Hepatocyte (in vitro differentiated cells): ENCODE measurements around the gene C2CD4A.

ENCODE experiments used
- CTCF ChIP-seq: fragments of 200-600 bp; sonication (generic); IDR thresholded peaks from 2 replicates; pipeline ENCODE4 v1.5.1; 2016; ENCODE audit warnings: antibody characterized with exemption, mild to moderate bottlenecking; ENCODE audit not compliant: poor library complexity
- EZH2 ChIP-seq: fragments of 200-600 bp; sonication (generic); IDR thresholded peaks from 2 replicates; pipeline ENCODE4 v1.6.1; 2016; ENCODE audit warnings: antibody characterized with exemption, mild to moderate bottlenecking, borderline replicate concordance
- EZH2phosphoT487 ChIP-seq: fragments of 200-600 bp; sonication (generic); IDR thresholded peaks from one replicate; pipeline ENCODE4 v1.6.1; 2018; ENCODE audit warnings: antibody characterized with exemption, mild to moderate bottlenecking, low read depth, moderate library complexity; ENCODE audit not compliant: unreplicated experiment, severe bottlenecking

GRCh38 chr15:62104401-62104800 is 37.6 kb downstream of the C2CD4A start:
- TF ChIP-seq CTCF: no peak
- TF ChIP-seq EZH2: no peak
- TF ChIP-seq EZH2phosphoT487: no peak
